NCI-H2227 treated with DMSO at 0.1 percent for 48 hours (cell line): ENCODE data around the gene PLEKHM1.
"Not testable (repeated sequence)": the region's sequence is repeated elsewhere in the genome, so short reads cannot be mapped to it uniquely, and the experiment has no call there.

Experiments
- DNase-seq: peaks from one replicate; lab custom pipeline; 2025; lab: John Stamatoyannopoulos, UW

PLEKHM1 gene

GRCh38 chr17:45441526-45442310 is 48.8 kb downstream of the PLEKHM1 start:
- DNase-seq: no peak

GRCh38 chr17:45440839-45441515 is 49.5 kb downstream of the PLEKHM1 start:
- DNase-seq: not testable (repeated sequence)

- no peak for DNase-seq
Observed at GRCh38 chr17:45440161-45440778, 50.3 kb downstream of the PLEKHM1 start.

GRCh38 chr17:45438931-45439610 is 51.5 kb downstream of the PLEKHM1 start:
- DNase-seq: no peak

- no peak for DNase-seq
Observed at GRCh38 chr17:45437465-45438283, 52.8 kb downstream of the PLEKHM1 start.

- no peak for DNase-seq
Observed at GRCh38 chr17:45436625-45437464, 53.7 kb downstream of the PLEKHM1 start.

GRCh38 chr17:45436161-45436560 is 54.4 kb downstream of the PLEKHM1 start:
- DNase-seq: no peak

GRCh38 chr17:45435481-45435880 is 55.0 kb downstream of the PLEKHM1 start:
- no peak for DNase-seq

- no peak for DNase-seq
Observed at GRCh38 chr17:45433159-45433535, 57.4 kb downstream of the PLEKHM1 start.

- no peak for DNase-seq
Observed at GRCh38 chr17:45432405-45433158, 57.9 kb downstream of the PLEKHM1 start, which contains the start of gene ARHGAP27. ARHGAP27 (minus strand) TSS chr17:45432870; CDS start chr17:45430279, 2,591 bp downstream.

- peak; percentile 70 for DNase-seq
Observed at GRCh38 chr17:45431531-45432404, 58.8 kb downstream of the PLEKHM1 start.

GRCh38 chr17:45430738-45431530 is 59.6 kb downstream of the PLEKHM1 start:
- DNase-seq: no peak

GRCh38 chr17:45430006-45430737 is 60.3 kb downstream of the PLEKHM1 start:
- no peak for DNase-seq

- DNase-seq: no peak
Observed at GRCh38 chr17:45429339-45430005, 61.0 kb downstream of the PLEKHM1 start.

- no peak for DNase-seq
Observed at GRCh38 chr17:45428931-45429338, 61.6 kb downstream of the PLEKHM1 start.

- DNase-seq: peak; percentile 45
Observed at GRCh38 chr17:45428050-45428617, 62.4 kb downstream of the PLEKHM1 start.
